ENCODE data around the gene CCNYL1.
"Not testable (repeated sequence)": the region's sequence is repeated elsewhere in the genome, so short reads cannot be mapped to it uniquely, and the experiment has no call there.

CCNYL1 gene

GRCh38 chr2:207676827-207677354 lies 34.5 kb upstream of the CCNYL1 start:
- H3K27ac ChIP-seq: no peak overlapping the region

GRCh38 chr2:207681431-207681830 lies 30.0 kb upstream of the CCNYL1 start:
- TF ChIP-seq CTCF (IDR thresholded peaks at IDR 0.05) (no peak), ZFX (IDR thresholded peaks at IDR 0.05; ENCODE audit: borderline replicate concordance) (no peak)
- H3K27ac ChIP-seq: no peak overlapping the region

More at GRCh38 chr2:207676827-207677354, 34.5 kb upstream of the CCNYL1 start:
- TF ChIP-seq CTCF (IDR thresholded peaks at IDR 0.05) (no peak), ZFX (IDR thresholded peaks at IDR 0.05; ENCODE audit: borderline replicate concordance) (no peak)

GRCh38 chr2:207682557-207682956 lies 28.9 kb upstream of the CCNYL1 start:
- H3K27ac ChIP-seq: no peak overlapping the region
- TF ChIP-seq CTCF (IDR thresholded peaks at IDR 0.05) (no peak), ZFX (IDR thresholded peaks at IDR 0.05; ENCODE audit: borderline replicate concordance) (no peak)

GRCh38 chr2:207683438-207683837 lies 28.0 kb upstream of the CCNYL1 start:
- no peak overlapping the region for H3K27ac ChIP-seq
- no peak for TF ChIP-seq ZFX (IDR thresholded peaks at IDR 0.05; ENCODE audit: borderline replicate concordance)
- no peak for TF ChIP-seq CTCF (IDR thresholded peaks at IDR 0.05)

- no peak overlapping the region for H3K27ac ChIP-seq
- no peak for TF ChIP-seq ZFX (IDR thresholded peaks at IDR 0.05; ENCODE audit: borderline replicate concordance)
- TF ChIP-seq CTCF (IDR thresholded peaks at IDR 0.05): no peak
Measured at GRCh38 chr2:207683879-207684627, 27.4 kb upstream of the CCNYL1 start.

- no peak overlapping the region for H3K27ac ChIP-seq
- TF ChIP-seq ZFX (IDR thresholded peaks at IDR 0.05; ENCODE audit: borderline replicate concordance): no peak
- no peak for TF ChIP-seq CTCF (IDR thresholded peaks at IDR 0.05)
Measured at GRCh38 chr2:207686812-207687211, 24.6 kb upstream of the CCNYL1 start.

GRCh38 chr2:207688597-207688996 lies 22.8 kb upstream of the CCNYL1 start:
- no peak for TF ChIP-seq ZFX (IDR thresholded peaks at IDR 0.05; ENCODE audit: borderline replicate concordance)
- TF ChIP-seq CTCF (IDR thresholded peaks at IDR 0.05): no peak
- no peak overlapping the region for H3K27ac ChIP-seq

GRCh38 chr2:207690845-207691461 lies 20.5 kb upstream of the CCNYL1 start:
- not testable (repeated sequence) for H3K27ac ChIP-seq

All from 22Rv1 (cell line).